ENCODE measurements around the gene GNAZ.

DNA sequence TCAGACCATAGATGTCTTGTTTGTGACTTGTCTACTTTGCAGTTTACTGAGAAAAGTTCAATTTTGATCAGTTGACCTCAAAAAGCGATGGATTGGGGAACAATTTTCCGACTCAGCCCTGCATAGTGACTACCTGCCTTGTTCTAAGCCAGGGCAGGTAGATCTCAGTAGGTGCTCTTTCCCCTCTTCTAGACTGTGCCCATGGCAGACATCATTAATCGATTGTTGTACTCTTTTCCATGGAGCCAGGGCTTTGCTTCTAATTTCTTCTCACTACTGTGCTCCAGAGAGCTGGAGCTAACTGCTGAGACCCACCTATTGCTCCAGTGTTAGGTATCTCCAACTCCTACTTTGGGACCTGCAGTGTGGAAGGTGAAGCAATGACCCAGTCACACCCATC lies 84.8 kb downstream of the GNAZ start:
- TF ChIP-seq, protein P1, sequence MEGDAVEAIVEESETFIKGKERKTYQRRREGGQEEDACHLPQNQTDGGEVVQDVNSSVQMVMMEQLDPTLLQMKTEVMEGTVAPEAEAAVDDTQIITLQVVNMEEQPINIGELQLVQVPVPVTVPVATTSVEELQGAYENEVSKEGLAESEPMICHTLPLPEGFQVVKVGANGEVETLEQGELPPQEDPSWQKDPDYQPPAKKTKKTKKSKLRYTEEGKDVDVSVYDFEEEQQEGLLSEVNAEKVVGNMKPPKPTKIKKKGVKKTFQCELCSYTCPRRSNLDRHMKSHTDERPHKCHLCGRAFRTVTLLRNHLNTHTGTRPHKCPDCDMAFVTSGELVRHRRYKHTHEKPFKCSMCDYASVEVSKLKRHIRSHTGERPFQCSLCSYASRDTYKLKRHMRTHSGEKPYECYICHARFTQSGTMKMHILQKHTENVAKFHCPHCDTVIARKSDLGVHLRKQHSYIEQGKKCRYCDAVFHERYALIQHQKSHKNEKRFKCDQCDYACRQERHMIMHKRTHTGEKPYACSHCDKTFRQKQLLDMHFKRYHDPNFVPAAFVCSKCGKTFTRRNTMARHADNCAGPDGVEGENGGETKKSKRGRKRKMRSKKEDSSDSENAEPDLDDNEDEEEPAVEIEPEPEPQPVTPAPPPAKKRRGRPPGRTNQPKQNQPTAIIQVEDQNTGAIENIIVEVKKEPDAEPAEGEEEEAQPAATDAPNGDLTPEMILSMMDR (IDR thresholded peaks at IDR 0.05; ENCODE audit: insufficient read depth, low read length, poor library complexity, severe bottlenecking), result no peak
- no peak for TF ChIP-seq EZH2phosphoT487 (conservative IDR thresholded peaks at IDR 0.05; ENCODE audit: low read length)

Measured in SU-DHL-6 (cell line).